HG02623 (cell line): ENCODE results near the gene KATNAL1.
"Not testable (repeated sequence)": the region's sequence is repeated elsewhere in the genome, so short reads cannot be mapped to it uniquely, and the experiment has no call there.

Experiments
- ATAC-seq: cut with Tn5 transposase; IDR thresholded peaks from one replicate; pipeline ENCODE4 v1.9.1; 2021; ENCODE audit warnings: moderate library complexity; ENCODE audit not compliant: unreplicated experiment

KATNAL1 gene

GRCh38 chr13:30222254-30222653 lies 85.1 kb downstream of the KATNAL1 start:
- no peak for ATAC-seq

DNA sequence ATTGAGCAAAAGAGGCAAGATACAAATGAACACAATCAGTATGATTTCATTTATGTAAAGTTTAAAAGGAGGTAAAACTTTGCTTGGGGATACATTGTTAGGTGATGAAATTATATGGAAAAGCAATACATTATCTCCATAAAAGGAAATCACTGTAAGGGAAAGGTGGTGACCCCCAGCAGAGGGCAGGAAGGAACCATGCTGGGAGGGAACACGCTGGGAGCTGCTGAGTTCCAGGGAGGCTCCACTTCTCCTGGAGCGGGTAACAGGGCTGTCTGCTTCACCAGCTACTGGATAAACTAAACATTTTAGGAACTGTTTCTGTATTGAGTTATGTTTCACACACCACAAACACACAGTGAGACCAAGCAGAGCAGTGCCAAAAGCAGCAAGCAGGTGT lies 91.2 kb downstream of the KATNAL1 start:
- ATAC-seq = no peak

GRCh38 chr13:30212256-30212655 lies 95.1 kb downstream of the KATNAL1 start:
- no peak for ATAC-seq

- ATAC-seq = no peak
These were observed 95.6 kb downstream of the KATNAL1 start for GRCh38 chr13:30211745-30212144.

DNA sequence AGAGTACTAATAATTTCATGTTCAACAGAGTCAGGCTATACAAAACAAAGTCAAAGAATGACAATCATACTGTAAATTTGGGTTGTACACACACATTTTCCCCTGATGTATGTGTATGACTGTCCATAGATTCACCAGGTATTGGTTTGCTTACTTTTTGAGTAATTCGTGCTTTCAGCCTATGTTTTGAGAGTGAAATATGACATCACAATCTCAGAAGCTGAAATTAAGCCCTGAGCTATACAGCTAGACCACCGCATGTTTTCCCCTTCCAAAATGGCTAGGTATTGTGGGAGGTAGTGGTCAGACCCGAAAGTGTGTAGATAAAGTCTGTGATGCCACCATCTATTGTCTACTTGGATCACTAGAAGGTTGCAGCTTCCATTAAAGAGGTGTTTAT lies 102.8 kb downstream of the KATNAL1 start:
- no peak for ATAC-seq

DNA sequence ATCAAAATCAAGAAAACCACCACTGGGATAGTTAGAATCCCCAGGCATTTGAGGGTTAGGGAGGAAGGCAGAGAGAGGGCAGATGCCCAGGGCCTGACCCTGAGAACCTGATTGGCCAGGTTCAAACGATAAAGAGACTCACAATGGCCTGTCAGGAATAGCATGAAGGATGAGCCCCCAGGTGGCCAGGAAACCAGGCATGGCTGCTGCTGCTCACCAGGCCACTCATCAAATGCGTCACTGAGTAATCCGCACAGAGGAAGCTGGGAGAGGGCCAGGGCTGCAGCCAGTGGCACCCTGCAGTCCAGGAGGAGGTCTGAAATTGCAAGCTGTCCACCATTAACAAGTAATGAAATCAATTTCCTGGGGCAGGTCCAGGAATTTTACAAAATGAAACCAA lies 111.3 kb downstream of the KATNAL1 start:
- no peak for ATAC-seq

GRCh38 chr13:30194906-30195305 lies 112.4 kb downstream of the KATNAL1 start:
- ATAC-seq = no peak

GRCh38 chr13:30193279-30194234 lies 113.8 kb downstream of the KATNAL1 start:
- no peak for ATAC-seq

GRCh38 chr13:30192320-30193093 lies 114.8 kb downstream of the KATNAL1 start:
- ATAC-seq = no peak

DNA sequence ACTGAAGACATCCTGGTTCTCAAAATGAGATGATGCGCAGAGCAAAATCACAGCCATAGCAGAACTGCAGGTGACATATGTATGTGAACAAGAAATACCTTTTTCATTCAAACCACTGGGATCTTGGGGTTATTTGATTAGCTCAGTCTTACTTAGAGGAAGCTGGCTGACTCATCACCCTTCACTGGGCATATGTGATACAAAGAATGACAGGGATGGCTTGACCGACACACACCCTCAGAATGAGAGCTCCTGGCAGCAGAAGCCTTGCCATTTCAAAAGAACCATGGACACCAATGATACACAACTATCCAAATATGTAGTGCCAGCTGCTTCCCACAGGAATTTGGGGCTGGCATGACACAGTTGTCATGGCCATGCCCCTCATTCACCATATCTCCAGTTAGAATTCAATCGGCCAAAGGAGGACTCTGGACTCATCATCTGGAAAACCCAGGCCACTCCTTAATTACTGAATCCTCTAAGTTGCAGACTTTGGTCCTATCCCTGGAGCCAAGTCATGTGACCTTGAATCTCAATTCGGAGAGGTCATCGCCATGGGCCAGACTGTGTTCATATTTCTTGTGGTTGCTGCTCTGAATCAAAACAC lies 115.8 kb downstream of the KATNAL1 start:
- no peak for ATAC-seq

- no peak for ATAC-seq
These were observed 120.5 kb downstream of the KATNAL1 start for GRCh38 chr13:30186634-30187415.

DNA sequence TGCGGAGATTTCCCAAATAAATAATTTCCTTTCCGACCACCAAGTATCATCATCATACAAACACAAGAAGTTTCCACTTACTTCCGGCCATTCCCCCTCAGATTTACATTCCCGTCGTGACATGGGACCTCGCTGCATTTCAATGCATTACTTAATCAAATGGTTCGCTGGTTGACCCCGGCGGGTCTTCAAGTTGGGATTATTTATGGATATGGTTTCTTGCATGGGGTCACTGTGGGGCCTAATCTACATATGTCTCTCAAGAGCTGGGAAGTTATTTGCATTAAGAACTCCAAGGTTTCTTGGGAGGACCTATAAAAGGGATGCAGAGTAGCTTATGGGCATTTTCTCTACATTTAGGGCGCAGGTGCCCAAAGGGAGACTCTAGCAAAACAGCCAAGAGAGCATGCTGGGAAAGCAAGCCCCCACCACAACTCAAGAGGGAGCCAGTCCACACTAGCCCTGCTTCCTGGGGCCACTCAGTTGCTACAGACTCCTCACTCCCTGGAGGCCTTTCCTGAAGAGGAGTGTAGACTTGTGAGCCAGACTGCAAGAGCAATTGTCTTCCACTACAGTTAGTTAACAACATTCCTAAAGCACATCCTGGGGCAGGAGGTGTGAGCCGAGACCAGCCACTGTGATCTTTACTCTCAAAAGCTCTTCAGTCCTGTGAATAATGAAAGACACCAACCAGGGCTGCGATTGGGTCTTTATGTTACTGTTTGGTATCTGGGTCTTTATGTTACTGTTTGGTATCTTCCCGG lies 125.3 kb downstream of the KATNAL1 start:
- no peak for ATAC-seq

GRCh38 chr13:30179597-30180276 lies 127.6 kb downstream of the KATNAL1 start:
- no peak for ATAC-seq

DNA sequence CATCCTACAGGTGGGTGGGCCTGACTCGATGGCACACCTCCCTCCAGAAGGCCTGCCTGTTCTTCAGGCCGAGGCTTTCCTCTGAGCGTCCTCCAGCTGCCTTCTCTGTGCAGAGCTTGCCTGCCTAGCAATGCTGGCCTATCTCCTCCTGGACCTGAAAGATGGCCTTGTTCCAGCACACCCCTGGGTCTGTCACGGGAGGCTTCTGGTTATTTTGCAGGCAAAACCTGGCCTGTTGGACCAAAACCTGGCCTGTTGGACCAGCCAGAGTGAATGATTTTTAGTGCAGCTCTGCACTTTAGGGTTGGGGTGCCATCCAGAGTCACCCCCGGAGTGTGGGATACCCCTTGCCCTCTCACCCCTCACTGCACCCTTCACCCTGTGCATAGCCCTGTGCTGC lies 128.4 kb downstream of the KATNAL1 start:
- ATAC-seq = no peak

- no peak for ATAC-seq
These were observed 132.2 kb downstream of the KATNAL1 start for GRCh38 chr13:30175166-30175565.

- ATAC-seq = not testable (repeated sequence)
These were observed 133.1 kb downstream of the KATNAL1 start for GRCh38 chr13:30174250-30174649.

GRCh38 chr13:30173303-30173610 lies 134.1 kb downstream of the KATNAL1 start:
- no peak for ATAC-seq

- no peak for ATAC-seq
These were observed 134.6 kb downstream of the KATNAL1 start for GRCh38 chr13:30172593-30173302.

- ATAC-seq = no peak
These were observed 136.8 kb downstream of the KATNAL1 start for GRCh38 chr13:30170569-30170968.
